ENCODE measurements around the gene CNNM3.

DNA sequence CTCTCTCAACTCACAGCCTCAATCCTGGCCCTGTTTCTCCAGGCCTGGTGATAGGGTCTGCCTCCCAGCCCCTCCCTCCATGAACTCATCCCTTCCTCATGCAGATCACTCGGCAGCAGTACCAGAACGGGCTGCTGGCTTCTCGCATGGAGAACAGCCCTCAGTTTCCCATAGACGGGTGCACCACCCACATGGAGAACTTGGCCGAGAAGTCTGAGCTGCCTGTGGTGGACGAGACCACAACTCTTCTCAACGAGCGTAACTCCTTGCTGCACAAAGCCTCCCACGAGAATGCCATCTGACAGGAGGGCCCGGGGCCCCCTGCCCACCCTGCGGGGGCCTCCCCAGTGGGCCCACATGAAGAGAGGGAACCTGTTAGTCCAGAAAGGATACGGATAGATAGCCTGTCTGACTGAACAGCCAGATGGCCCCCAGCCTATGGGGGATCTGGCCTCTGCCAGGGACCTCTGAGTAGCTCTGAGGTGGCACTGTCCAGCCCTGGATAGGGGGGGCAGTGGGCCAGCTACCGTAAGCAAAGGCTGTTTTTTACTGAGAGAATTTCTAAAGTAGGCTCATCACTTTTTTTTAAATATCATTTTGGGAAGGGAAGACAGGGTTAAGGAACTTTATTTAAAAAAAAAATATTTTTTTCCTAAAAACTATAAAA, 6.7 kb upstream of the CNNM3 start:
- TF ChIP-seq EZH2 (IDR thresholded peaks at IDR 0.05; ENCODE audit: insufficient read depth, poor library complexity, severe bottlenecking) (no peak), EZH2phosphoT487 (IDR thresholded peaks at IDR 0.05; ENCODE audit: insufficient read depth, low read depth) (no peak)
